ENCODE data around the gene RNASE12.
"Not testable (repeated sequence)": the region's sequence is repeated elsewhere in the genome, so short reads cannot be mapped to it uniquely, and the experiment has no call there.

RNASE12 gene

GRCh38 chr14:20591235-20591634, at the start of gene RNASE12:
Gene RNASE12 (minus strand): TSS chr14:20591376. CDS start chr14:20590723, 653 bp downstream.
- no peak for DNase-seq (ENCODE audit: low read depth in 2 of 2, low spot score in 1 of 2)

GRCh38 chr14:20632831-20633691, 41.9 kb upstream of the RNASE12 start:
- no peak for DNase-seq (ENCODE audit: low read depth in 2 of 2, low spot score in 1 of 2)

GRCh38 chr14:20632448-20632830, 41.3 kb upstream of the RNASE12 start:
- no peak for DNase-seq (ENCODE audit: low read depth in 2 of 2, low spot score in 1 of 2)

GRCh38 chr14:20631880-20632389, 40.8 kb upstream of the RNASE12 start:
- DNase-seq (ENCODE audit: low read depth in 2 of 2, low spot score in 1 of 2), result no peak

- DNase-seq (ENCODE audit: low read depth in 2 of 2, low spot score in 1 of 2), result no peak
Observed at GRCh38 chr14:20631023-20631879, 40.1 kb upstream of the RNASE12 start.

GRCh38 chr14:20630340-20631022, 39.3 kb upstream of the RNASE12 start:
- DNase-seq (ENCODE audit: low read depth in 2 of 2, low spot score in 1 of 2), result no peak

GRCh38 chr14:20628063-20628854, 37.1 kb upstream of the RNASE12 start:
- no peak for DNase-seq (ENCODE audit: low read depth in 2 of 2, low spot score in 1 of 2)

- DNase-seq (ENCODE audit: low read depth in 2 of 2, low spot score in 1 of 2), result no peak
Observed at GRCh38 chr14:20627346-20628027, 36.3 kb upstream of the RNASE12 start.

- DNase-seq (ENCODE audit: low read depth in 2 of 2, low spot score in 1 of 2), result no peak
Observed at GRCh38 chr14:20626274-20626673, 35.1 kb upstream of the RNASE12 start.

GRCh38 chr14:20624495-20625070, 33.4 kb upstream of the RNASE12 start:
- no peak for DNase-seq (ENCODE audit: low read depth in 2 of 2, low spot score in 1 of 2)

GRCh38 chr14:20623798-20624197, 32.6 kb upstream of the RNASE12 start:
- no peak for DNase-seq (ENCODE audit: low read depth in 2 of 2, low spot score in 1 of 2)

- DNase-seq (ENCODE audit: low read depth in 2 of 2, low spot score in 1 of 2), result no peak
Observed at GRCh38 chr14:20622816-20623291, 31.7 kb upstream of the RNASE12 start.

GRCh38 chr14:20620798-20621478, 29.8 kb upstream of the RNASE12 start:
- no peak for DNase-seq (ENCODE audit: low read depth in 2 of 2, low spot score in 1 of 2)

- DNase-seq (ENCODE audit: low read depth in 2 of 2, low spot score in 1 of 2), result not testable (repeated sequence)
Observed at GRCh38 chr14:20619688-20620087, 28.5 kb upstream of the RNASE12 start.

- no peak for DNase-seq (ENCODE audit: low read depth in 2 of 2, low spot score in 1 of 2)
Observed at GRCh38 chr14:20618271-20618749, 27.1 kb upstream of the RNASE12 start.

GRCh38 chr14:20617138-20618003, 26.2 kb upstream of the RNASE12 start:
- no peak for DNase-seq (ENCODE audit: low read depth in 2 of 2, low spot score in 1 of 2)

- DNase-seq (ENCODE audit: low read depth in 2 of 2, low spot score in 1 of 2), result no peak
Observed at GRCh38 chr14:20615996-20616395, 24.8 kb upstream of the RNASE12 start.

Measured in stimulated activated CD8-positive, alpha-beta memory T cell treated with anti-CD3 and anti-CD28 coated beads, Interleukin-4, amount 100 ng/mL, for 1 hour (primary cell).